HepG2 (cell line): ENCODE measurements around the gene CBFA2T2. TPM values are rescaled to one million over a fixed set of nuclear protein-coding genes. Genes with fewer than 3 reads are reported as not detected.

Experiments
- ARHGAP35 ChIP-seq: sonication (generic); formaldehyde crosslinking; IDR thresholded peaks from 2 replicates; pipeline ENCODE4 v1.9.0; 2022; ENCODE audit warnings: mild to moderate bottlenecking, inconsistent platforms, moderate library complexity, missing genetic modification reagents, borderline replicate concordance
- CEBPB ChIP-seq: IDR thresholded peaks from 2 replicates; pipeline ENCODE4 v1.6.1; 2011; ENCODE audit warnings: low read depth, low read length, improper control_type of control experiment, borderline replicate concordance
- CEBPZ ChIP-seq: IDR thresholded peaks from 2 replicates; pipeline ENCODE4 v1.6.1; 2012; ENCODE audit warnings: low read length, improper control_type of control experiment
- JUN ChIP-seq: sonication (generic); formaldehyde crosslinking; IDR thresholded peaks from 2 replicates; pipeline ENCODE4 v1.4.0; 2020; ENCODE audit warnings: mild to moderate bottlenecking, missing genetic modification reagents
- KLF12 ChIP-seq: sonication (generic); formaldehyde crosslinking; IDR thresholded peaks from 2 replicates; pipeline ENCODE4 v1.4.0; 2020; ENCODE audit warnings: missing genetic modification reagents, borderline replicate concordance
- MAFG ChIP-seq: sonication (generic); formaldehyde crosslinking; IDR thresholded peaks from 2 replicates; pipeline ENCODE4 v1.5.1; 2020; ENCODE audit warnings: mild to moderate bottlenecking, missing genetic modification reagents
- MTF2 ChIP-seq: sonication (generic); formaldehyde crosslinking; IDR thresholded peaks from 2 replicates; pipeline ENCODE4 v1.5.0; 2020; ENCODE audit warnings: missing genetic modification reagents, borderline replicate concordance
- RFXANK ChIP-seq: IDR thresholded peaks from 2 replicates; pipeline ENCODE4 v1.6.1; 2016
- SP140L ChIP-seq: sonication (generic); formaldehyde crosslinking; IDR thresholded peaks from 2 replicates; pipeline ENCODE4 v1.4.0; 2020; ENCODE audit warnings: missing genetic modification reagents, borderline replicate concordance
- ZBTB7B ChIP-seq: sonication (generic); formaldehyde crosslinking; IDR thresholded peaks from 2 replicates; pipeline ENCODE4 v1.4.0; 2020; ENCODE audit warnings: missing genetic modification reagents
- ZKSCAN5 ChIP-seq: sonication (generic); formaldehyde crosslinking; IDR thresholded peaks from 2 replicates; pipeline ENCODE4 v1.5.1; 2020; ENCODE audit warnings: mild to moderate bottlenecking, missing genetic modification reagents
- ZMAT3 ChIP-seq: sonication (generic); formaldehyde crosslinking; conservative IDR thresholded peaks from 2 replicates; pipeline ENCODE4 v1.7.0; 2021; ENCODE audit warnings: missing genetic modification reagents
- ZNF709 ChIP-seq: sonication (generic); formaldehyde crosslinking; IDR thresholded peaks from 2 replicates; pipeline ENCODE4 v1.5.0; 2020; ENCODE audit warnings: mild to moderate bottlenecking, missing genetic modification reagents
- polyA plus RNA-seq, 8 experiments: library from polyadenylated mRNA; depleted of rRNA in 3 of 8; stranded (reverse) in 7 of 8; unstranded in 1 of 8; fragments of >200 nt; fragmentation: Illumina TruSeq in 4 of 8; extraction: Trizol in 4 of 8; gene quantifications; 2 replicates each; pipeline versions ENCODE4 v1.2.1 to v1.2.3, GENCODE V29; 2011 to 2016; ENCODE audit warnings: low read depth in 4 of 8, missing spikeins in 1 of 8, mixed read lengths in 1 of 8; ENCODE audit not compliant: insufficient read depth in 1 of 8
- total RNA-seq, 5 experiments: library from RNA; depleted of rRNA; stranded (reverse); fragments of >200 nt; fragmentation: Illumina TruSeq; extraction: Trizol; gene quantifications; 2 replicates each; pipeline ENCODE4 v1.2.3, GENCODE V29; 2016; ENCODE audit warnings: low read depth in 1 of 5
- TF ChIP-seq, protein P1 (sequence below): IDR thresholded peaks from 2 replicates; pipeline ENCODE4 v1.6.1; 2012; ENCODE audit warnings: low read depth, low read length, improper control_type of control experiment
- TF ChIP-seq, protein P2 (sequence below): sonication (generic); formaldehyde crosslinking; IDR thresholded peaks from 2 replicates; pipeline ENCODE4 v1.4.0; 2020; ENCODE audit warnings: mild to moderate bottlenecking, missing genetic modification reagents
- TF ChIP-seq, protein P3 (sequence below): sonication (generic); formaldehyde crosslinking; IDR thresholded peaks from 2 replicates; pipeline ENCODE4 v1.4.0; 2020; ENCODE audit warnings: mild to moderate bottlenecking, missing genetic modification reagents

Gene CBFA2T2
- total and polyA plus RNA-seq, 2 of the 13 experiments (the other 11 are each of a cell fraction or from before 2014, with no cell fraction given), result 6.3 to 21.2 TPM

- TF ChIP-seq, protein P1, sequence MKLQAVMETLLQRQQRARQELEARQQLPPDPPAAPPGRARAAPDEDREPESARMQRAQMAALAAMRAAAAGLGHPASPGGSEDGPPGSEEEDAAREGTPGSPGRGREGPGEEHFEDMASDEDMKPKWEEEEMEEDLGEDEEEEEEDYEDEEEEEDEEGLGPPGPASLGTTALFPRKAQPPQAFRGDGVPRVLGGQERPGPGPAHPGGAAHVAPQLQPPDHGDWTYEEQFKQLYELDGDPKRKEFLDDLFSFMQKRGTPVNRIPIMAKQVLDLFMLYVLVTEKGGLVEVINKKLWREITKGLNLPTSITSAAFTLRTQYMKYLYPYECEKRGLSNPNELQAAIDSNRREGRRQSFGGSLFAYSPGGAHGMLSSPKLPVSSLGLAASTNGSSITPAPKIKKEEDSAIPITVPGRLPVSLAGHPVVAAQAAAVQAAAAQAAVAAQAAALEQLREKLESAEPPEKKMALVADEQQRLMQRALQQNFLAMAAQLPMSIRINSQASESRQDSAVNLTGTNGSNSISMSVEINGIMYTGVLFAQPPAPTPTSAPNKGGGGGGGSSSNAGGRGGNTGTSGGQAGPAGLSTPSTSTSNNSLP, result 0 out of 2 replicates have a peak, but pooled peaks have one; percentile 32
- TF ChIP-seq RFXANK, result no peak
- TF ChIP-seq ZMAT3, result peak; percentile 24; the same call in 1 of the 2 replicates
- no peak for TF ChIP-seq JUN (CRISPR knock-in tag)
- peak; percentile 50; the same call in 1 of the 2 replicates for TF ChIP-seq MAFG (CRISPR knock-in tag)
- no peak for TF ChIP-seq CEBPZ
- peak; percentile 96 for TF ChIP-seq ZNF709 (CRISPR knock-in tag)
- TF ChIP-seq ARHGAP35 (CRISPR knock-in tag), result peak; percentile 83; the same call in 1 of the 2 replicates
- TF ChIP-seq, protein P2, sequence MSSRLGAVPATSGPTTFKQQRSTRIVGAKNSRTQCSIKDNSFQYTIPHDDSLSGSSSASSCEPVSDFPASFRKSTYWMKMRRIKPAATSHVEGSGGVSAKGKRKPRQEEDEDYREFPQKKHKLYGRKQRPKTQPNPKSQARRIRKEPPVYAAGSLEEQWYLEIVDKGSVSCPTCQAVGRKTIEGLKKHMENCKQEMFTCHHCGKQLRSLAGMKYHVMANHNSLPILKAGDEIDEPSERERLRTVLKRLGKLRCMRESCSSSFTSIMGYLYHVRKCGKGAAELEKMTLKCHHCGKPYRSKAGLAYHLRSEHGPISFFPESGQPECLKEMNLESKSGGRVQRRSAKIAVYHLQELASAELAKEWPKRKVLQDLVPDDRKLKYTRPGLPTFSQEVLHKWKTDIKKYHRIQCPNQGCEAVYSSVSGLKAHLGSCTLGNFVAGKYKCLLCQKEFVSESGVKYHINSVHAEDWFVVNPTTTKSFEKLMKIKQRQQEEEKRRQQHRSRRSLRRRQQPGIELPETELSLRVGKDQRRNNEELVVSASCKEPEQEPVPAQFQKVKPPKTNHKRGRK (CRISPR knock-in tag), result 0 out of 2 replicates have a peak, but pooled peaks have one; percentile 50
- TF ChIP-seq ZBTB7B (CRISPR knock-in tag), result peak; percentile 89
- TF ChIP-seq ZKSCAN5 (CRISPR knock-in tag), result no peak
- no peak; the same call in 1 of the 2 replicates for TF ChIP-seq SP140L
- TF ChIP-seq, protein P3, sequence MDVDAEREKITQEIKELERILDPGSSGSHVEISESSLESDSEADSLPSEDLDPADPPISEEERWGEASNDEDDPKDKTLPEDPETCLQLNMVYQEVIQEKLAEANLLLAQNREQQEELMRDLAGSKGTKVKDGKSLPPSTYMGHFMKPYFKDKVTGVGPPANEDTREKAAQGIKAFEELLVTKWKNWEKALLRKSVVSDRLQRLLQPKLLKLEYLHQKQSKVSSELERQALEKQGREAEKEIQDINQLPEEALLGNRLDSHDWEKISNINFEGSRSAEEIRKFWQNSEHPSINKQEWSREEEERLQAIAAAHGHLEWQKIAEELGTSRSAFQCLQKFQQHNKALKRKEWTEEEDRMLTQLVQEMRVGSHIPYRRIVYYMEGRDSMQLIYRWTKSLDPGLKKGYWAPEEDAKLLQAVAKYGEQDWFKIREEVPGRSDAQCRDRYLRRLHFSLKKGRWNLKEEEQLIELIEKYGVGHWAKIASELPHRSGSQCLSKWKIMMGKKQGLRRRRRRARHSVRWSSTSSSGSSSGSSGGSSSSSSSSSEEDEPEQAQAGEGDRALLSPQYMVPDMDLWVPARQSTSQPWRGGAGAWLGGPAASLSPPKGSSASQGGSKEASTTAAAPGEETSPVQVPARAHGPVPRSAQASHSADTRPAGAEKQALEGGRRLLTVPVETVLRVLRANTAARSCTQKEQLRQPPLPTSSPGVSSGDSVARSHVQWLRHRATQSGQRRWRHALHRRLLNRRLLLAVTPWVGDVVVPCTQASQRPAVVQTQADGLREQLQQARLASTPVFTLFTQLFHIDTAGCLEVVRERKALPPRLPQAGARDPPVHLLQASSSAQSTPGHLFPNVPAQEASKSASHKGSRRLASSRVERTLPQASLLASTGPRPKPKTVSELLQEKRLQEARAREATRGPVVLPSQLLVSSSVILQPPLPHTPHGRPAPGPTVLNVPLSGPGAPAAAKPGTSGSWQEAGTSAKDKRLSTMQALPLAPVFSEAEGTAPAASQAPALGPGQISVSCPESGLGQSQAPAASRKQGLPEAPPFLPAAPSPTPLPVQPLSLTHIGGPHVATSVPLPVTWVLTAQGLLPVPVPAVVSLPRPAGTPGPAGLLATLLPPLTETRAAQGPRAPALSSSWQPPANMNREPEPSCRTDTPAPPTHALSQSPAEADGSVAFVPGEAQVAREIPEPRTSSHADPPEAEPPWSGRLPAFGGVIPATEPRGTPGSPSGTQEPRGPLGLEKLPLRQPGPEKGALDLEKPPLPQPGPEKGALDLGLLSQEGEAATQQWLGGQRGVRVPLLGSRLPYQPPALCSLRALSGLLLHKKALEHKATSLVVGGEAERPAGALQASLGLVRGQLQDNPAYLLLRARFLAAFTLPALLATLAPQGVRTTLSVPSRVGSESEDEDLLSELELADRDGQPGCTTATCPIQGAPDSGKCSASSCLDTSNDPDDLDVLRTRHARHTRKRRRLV (CRISPR knock-in tag), result no peak; the same call in 1 of the 2 replicates
- no peak for TF ChIP-seq MTF2 (CRISPR knock-in tag)
- TF ChIP-seq CEBPB, result no peak
- TF ChIP-seq KLF12 (CRISPR knock-in tag), result peak; percentile 88; the same call in 1 of the 2 replicates
Observed at GRCh38 chr20:33490023-33490933, at the start of gene CBFA2T2 (continued).
